ENCODE data around the gene C15orf39. TPM values are rescaled to one million over a fixed set of nuclear protein-coding genes. Genes with fewer than 3 reads are reported as not detected.

C15orf39 gene
- total RNA-seq, 1 experiment from 2014 or later: 28.9 TPM

- Histone ChIP-seq H3K4me3 (ENCODE audit: low read depth, low read length, poor library complexity, severe bottlenecking) (no peak overlapping the region), H3K4me1 (ENCODE audit: insufficient read depth, low read length, poor library complexity, severe bottlenecking) (peaks cover 15% of the 10 kb centered on the region), H3K27ac (ENCODE audit: low read depth, low read length, poor library complexity, severe bottlenecking) (no peak overlapping the region), H3K36me3 (ENCODE audit: insufficient read depth, low read length, poor library complexity, severe bottlenecking) (peaks cover 67% of the 10 kb centered on the region), H3K27me3 (replicated peaks; ENCODE audit: insufficient read depth, low read depth, low read length, poor library complexity) (no peaks in the 10 kb centered on the region), H3K9me3 (ENCODE audit: low read depth, low read length, poor library complexity, severe bottlenecking) (no peaks in the 10 kb centered on the region)
- intact Hi-C loops (cut with micrococcal nuclease; ENCODE audit: unreplicated experiment): loop anchor here (10.0 kb wide), 2 partner anchors 304 to 434 kb away; partner anchors contain the start of gene FAM219B
- ChIA-PET CTCF (no interaction called here), POLR2A (ENCODE audit: low non-redundant PET) (no interaction called here)
- no TSS peak for BruUV-seq (replicated peaks)
- TF ChIP-seq EZH2 (IDR thresholded peaks at IDR 0.05; ENCODE audit: borderline replicate concordance, low read depth, low read length, poor library complexity, severe bottlenecking) (no peak), CTCF (conservative IDR thresholded peaks at IDR 0.05; ENCODE audit: low read depth, low read length) (no peak)
- DNase-seq (ENCODE audit: low spot score): no peak
Measured at GRCh38 chr15:75208501-75209288, 7.0 kb downstream of the C15orf39 start.

GRCh38 chr15:75209289-75209676, 7.6 kb downstream of the C15orf39 start:
- Histone ChIP-seq H3K36me3 (ENCODE audit: insufficient read depth, low read length, poor library complexity, severe bottlenecking) (peaks cover 67% of the 10 kb centered on the region), H3K4me3 (ENCODE audit: low read depth, low read length, poor library complexity, severe bottlenecking) (no peak overlapping the region), H3K9me3 (ENCODE audit: low read depth, low read length, poor library complexity, severe bottlenecking) (no peaks in the 10 kb centered on the region), H3K27ac (ENCODE audit: low read depth, low read length, poor library complexity, severe bottlenecking) (no peak overlapping the region), H3K4me1 (ENCODE audit: insufficient read depth, low read length, poor library complexity, severe bottlenecking) (peaks cover 9% of the 10 kb centered on the region), H3K27me3 (replicated peaks; ENCODE audit: insufficient read depth, low read depth, low read length, poor library complexity) (no peaks in the 10 kb centered on the region)
- DNase-seq (ENCODE audit: low spot score): no peak
- BruUV-seq (replicated peaks): no TSS peak
- ChIA-PET POLR2A (ENCODE audit: low non-redundant PET) (no interaction called here), CTCF (no interaction called here)
- intact Hi-C loops (cut with micrococcal nuclease; ENCODE audit: unreplicated experiment): loop anchor here (10.0 kb wide), 2 partner anchors 304 to 434 kb away; partner anchors contain the start of gene FAM219B
- TF ChIP-seq EZH2 (IDR thresholded peaks at IDR 0.05; ENCODE audit: borderline replicate concordance, low read depth, low read length, poor library complexity, severe bottlenecking): no peak
- TF ChIP-seq CTCF (conservative IDR thresholded peaks at IDR 0.05; ENCODE audit: low read depth, low read length): no peak

- CTCF ChIA-PET: no interaction called here
- peaks cover 64% of the 10 kb centered on the region for H3K36me3 ChIP-seq (ENCODE audit: insufficient read depth, low read length, poor library complexity, severe bottlenecking)
- no peak for DNase-seq (ENCODE audit: low spot score)
- POLR2A ChIA-PET (ENCODE audit: low non-redundant PET): no interaction called here
- intact Hi-C loops (cut with micrococcal nuclease; ENCODE audit: unreplicated experiment): no loop called here
- H3K4me3 ChIP-seq (ENCODE audit: low read depth, low read length, poor library complexity, severe bottlenecking): no peak overlapping the region
- H3K4me1 ChIP-seq (ENCODE audit: insufficient read depth, low read length, poor library complexity, severe bottlenecking): no peaks in the 10 kb centered on the region
- H3K9me3 ChIP-seq (ENCODE audit: low read depth, low read length, poor library complexity, severe bottlenecking): no peaks in the 10 kb centered on the region
- TF ChIP-seq EZH2 (IDR thresholded peaks at IDR 0.05; ENCODE audit: borderline replicate concordance, low read depth, low read length, poor library complexity, severe bottlenecking): no peak
- TF ChIP-seq CTCF (conservative IDR thresholded peaks at IDR 0.05; ENCODE audit: low read depth, low read length): no peak
- H3K27ac ChIP-seq (ENCODE audit: low read depth, low read length, poor library complexity, severe bottlenecking): no peak overlapping the region
- no peaks in the 10 kb centered on the region for H3K27me3 ChIP-seq (replicated peaks; ENCODE audit: insufficient read depth, low read depth, low read length, poor library complexity)
- no TSS peak for BruUV-seq (replicated peaks)
Measured at GRCh38 chr15:75210811-75211230, 9.1 kb downstream of the C15orf39 start.
